Kidney tubule cell (primary cell): Measurements from ENCODE around the gene WDR31.
"Not testable (repeated sequence)": the region's sequence is repeated elsewhere in the genome, so short reads cannot be mapped to it uniquely, and the experiment has no call there.

ENCODE experiments used
- DNase-seq: peaks from one replicate; pipeline ENCODE4 v3.0.0-alpha.2; 2018; ENCODE audit warnings: low spot score

WDR31 gene

GRCh38 chr9:113296247-113296646, 43.8 kb downstream of the WDR31 start:
- not testable (repeated sequence) for DNase-seq

- no peak for DNase-seq
Observed at GRCh38 chr9:113293285-113293878, 46.7 kb downstream of the WDR31 start.

DNA sequence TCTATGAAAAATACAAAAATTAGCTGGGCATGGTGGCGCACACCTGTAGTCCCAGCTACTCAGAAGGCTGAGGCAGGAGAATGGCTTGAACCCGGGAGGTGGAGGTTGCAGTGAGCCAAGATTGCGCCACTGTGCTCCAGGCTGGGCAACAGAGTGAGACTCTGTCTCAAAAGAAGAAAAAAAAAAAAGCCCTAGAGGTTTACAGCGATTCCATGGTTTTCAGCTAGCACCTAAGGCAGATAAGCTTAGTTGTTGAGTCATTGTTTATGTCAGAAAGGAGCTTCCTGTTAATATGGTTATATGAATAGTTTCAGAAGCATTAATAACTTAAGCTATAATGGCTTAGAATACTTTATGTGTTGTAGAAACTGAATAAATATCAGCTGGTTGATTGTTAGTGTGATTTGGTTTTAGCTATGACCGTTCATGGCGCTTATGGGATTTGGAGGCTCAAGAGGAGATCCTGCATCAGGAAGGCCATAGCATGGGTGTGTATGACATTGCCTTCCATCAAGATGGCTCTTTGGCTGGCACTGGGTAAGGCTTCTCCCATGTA, 49.9 kb downstream of the WDR31 start:
- no peak for DNase-seq

DNA sequence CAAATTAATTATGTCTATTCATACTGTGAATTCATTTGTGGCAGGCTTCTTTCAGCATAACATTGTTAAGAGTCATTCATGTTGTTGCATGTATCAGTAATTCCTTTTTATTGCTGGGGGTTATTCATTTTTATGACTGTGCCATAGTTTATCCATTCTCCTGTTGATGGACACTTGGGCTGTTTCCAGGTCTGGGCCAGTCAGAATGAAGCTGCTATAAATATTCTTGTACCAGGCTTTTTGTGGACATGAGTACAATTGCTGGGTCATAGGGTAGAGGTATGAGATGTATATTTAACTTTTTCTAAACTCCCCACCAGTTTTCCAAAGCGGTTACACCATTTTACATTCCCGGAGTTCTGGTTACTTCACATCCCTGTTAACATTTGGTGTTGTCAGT, 51.0 kb downstream of the WDR31 start:
- DNase-seq: no peak

DNA sequence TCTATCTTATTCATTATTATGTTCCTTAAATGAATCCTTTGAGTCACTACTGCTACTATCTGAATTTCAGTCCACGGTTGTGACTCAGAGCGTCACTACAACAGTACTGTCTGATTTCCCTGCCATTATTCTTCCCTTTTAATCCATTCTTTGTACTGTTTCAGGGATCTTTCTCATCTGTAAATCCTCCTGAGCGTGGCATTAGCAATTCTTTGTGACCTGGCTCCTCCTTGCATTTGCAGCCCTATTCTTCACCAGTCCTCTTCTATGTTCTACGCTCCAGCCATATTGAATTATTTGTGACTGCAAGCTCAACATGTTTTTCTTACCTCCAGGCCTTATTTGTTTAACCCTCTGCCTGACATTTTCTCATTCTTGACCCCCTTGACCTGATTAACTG, 58.7 kb downstream of the WDR31 start:
- DNase-seq: no peak

DNA sequence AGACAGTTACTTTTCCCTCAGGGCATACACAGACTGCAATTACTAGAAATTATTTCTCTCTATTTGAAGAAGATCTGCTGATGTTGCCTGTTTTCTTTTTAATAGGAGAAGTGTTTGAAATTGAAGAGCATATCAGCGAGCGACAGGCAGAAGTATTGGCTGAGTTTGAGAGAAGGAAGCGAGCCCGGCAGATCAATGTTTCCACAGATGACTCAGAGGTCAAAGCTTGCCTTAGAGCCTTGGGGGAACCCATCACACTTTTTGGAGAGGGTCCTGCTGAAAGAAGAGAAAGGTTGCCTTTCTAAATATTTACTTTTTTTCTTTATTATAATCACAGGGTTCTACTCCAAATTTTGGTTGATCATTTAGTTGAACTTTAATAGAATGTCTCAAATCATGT, 61.2 kb downstream of the WDR31 start:
- no peak for DNase-seq

- DNase-seq: peak; percentile 98
Observed at GRCh38 chr9:113275157-113276131, 64.6 kb downstream of the WDR31 start, which contains the start of the genes CDC26 and PRPF4. Gene CDC26, minus strand, starts transcription at chr9:113275572. Its CDS starts 3,065 bp downstream, at chr9:113272507. Gene PRPF4, plus strand, starts transcription at chr9:113275658. Its CDS starts 86 bp downstream, at chr9:113275744.

- DNase-seq: peak; percentile 56
Observed at GRCh38 chr9:113274474-113275156, 65.5 kb downstream of the WDR31 start.

DNA sequence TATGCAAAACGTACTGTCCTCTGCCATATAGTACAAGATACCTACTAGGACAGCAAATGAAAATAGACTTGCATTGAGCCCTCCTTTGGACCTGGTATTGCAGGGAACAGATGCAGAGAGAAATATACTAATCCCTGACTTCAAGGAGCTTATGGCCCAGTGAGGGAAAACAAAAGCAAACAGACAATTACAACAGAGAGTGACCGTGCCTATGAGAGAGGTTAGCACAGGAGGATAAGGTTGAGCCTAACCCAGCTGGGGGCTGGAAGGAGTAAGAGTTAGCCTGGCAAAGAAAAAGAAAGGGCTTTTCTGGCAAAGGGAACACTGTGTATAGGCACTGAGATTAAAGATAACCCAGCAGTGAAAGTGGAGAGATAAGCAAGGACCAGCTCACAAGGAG, 70.2 kb downstream of the WDR31 start:
- no peak for DNase-seq

- no peak for DNase-seq
Observed at GRCh38 chr9:113269355-113269754, 70.7 kb downstream of the WDR31 start.

GRCh38 chr9:113267911-113268566, 72.0 kb downstream of the WDR31 start:
- no peak for DNase-seq

- no peak for DNase-seq
Observed at GRCh38 chr9:113266174-113266573, 73.9 kb downstream of the WDR31 start.
